Measurements from ENCODE around the gene FHIT. TPM values are rescaled to one million over a fixed set of nuclear protein-coding genes. Genes with fewer than 3 reads are reported as not detected.

The FHIT gene
- total RNA-seq, 2 donors from 2014 or later, result 6.8 to 12.3 TPM

- Mint-ChIP-seq H3K27me3 (ENCODE audit: insufficient read depth) (no peaks in the 10 kb centered on the region), H3K4me3 (no peak overlapping the region), H3K9me3 (peaks cover 11% of the 10 kb centered on the region), H3K27ac (no peak overlapping the region), H3K4me1 (no peaks in the 10 kb centered on the region), H3K36me3 (ENCODE audit: low read depth) (peaks cover 2% of the 10 kb centered on the region)
- no peak for DNase-seq
- Histone ChIP-seq H3K4me3 (ENCODE audit: low read length) (no peak overlapping the region), H3K9ac (ENCODE audit: extremely low read depth, low read length, poor library complexity, severe bottlenecking) (no peak overlapping the region), H3K36me3 (ENCODE audit: control insufficient read depth, insufficient read depth, low read length) (no peaks in the 10 kb centered on the region), H3K27me3 (ENCODE audit: control insufficient read depth, insufficient read depth, low read length, poor library complexity, severe bottlenecking) (no peaks in the 10 kb centered on the region), H3K9me3 (ENCODE audit: control insufficient read depth, low read length) (peaks cover 15% of the 10 kb centered on the region), H3K4me1 (ENCODE audit: control insufficient read depth, insufficient read depth, low read length) (no peaks in the 10 kb centered on the region), H3K27ac (ENCODE audit: low read depth, low read length) (no peak overlapping the region)
- no peak for TF ChIP-seq CTCF (conservative IDR thresholded peaks at IDR 0.05)
- 90% methylated on average over 1 of the region's 1 CpG; no CpG with 5 or more reads in 1 of the 2 experiments for WGBS, 2 experiments (ENCODE audit: insufficient coverage in 1 of 2, insufficient read length in 1 of 2)
Observed at GRCh38 chr3:60913474-60913873, 337.8 kb downstream of the FHIT start.

GRCh38 chr3:60912876-60913275 lies 338.4 kb downstream of the FHIT start:
- Mint-ChIP-seq H3K9me3 (peaks cover 11% of the 10 kb centered on the region), H3K27me3 (ENCODE audit: insufficient read depth) (no peaks in the 10 kb centered on the region), H3K27ac (no peak overlapping the region), H3K36me3 (ENCODE audit: low read depth) (peaks cover 2% of the 10 kb centered on the region), H3K4me3 (no peak overlapping the region), H3K4me1 (no peaks in the 10 kb centered on the region)
- no peak for DNase-seq
- no peak for TF ChIP-seq CTCF (conservative IDR thresholded peaks at IDR 0.05)
- no peak overlapping the region for H3K9ac ChIP-seq (ENCODE audit: extremely low read depth, low read length, poor library complexity, severe bottlenecking)
- no peak overlapping the region for H3K27ac ChIP-seq (ENCODE audit: low read depth, low read length)
- H3K4me3 ChIP-seq (ENCODE audit: low read length), result no peak overlapping the region
- no peaks in the 10 kb centered on the region for H3K36me3 ChIP-seq (ENCODE audit: control insufficient read depth, insufficient read depth, low read length)
- WGBS, 2 experiments (ENCODE audit: insufficient coverage in 1 of 2, insufficient read length in 1 of 2), result 93 to 100% methylated on average over 1 of the region's 1 CpG
- no peaks in the 10 kb centered on the region for H3K4me1 ChIP-seq (ENCODE audit: control insufficient read depth, insufficient read depth, low read length)
- peaks cover 15% of the 10 kb centered on the region for H3K9me3 ChIP-seq (ENCODE audit: control insufficient read depth, low read length)
- H3K27me3 ChIP-seq (ENCODE audit: control insufficient read depth, insufficient read depth, low read length, poor library complexity, severe bottlenecking), result no peaks in the 10 kb centered on the region

GRCh38 chr3:60912142-60912541 lies 339.1 kb downstream of the FHIT start:
- H3K4me1 ChIP-seq (ENCODE audit: control insufficient read depth, insufficient read depth, low read length), result no peaks in the 10 kb centered on the region
- 60 to 92% methylated on average over 1 to 3 of the region's 3 CpGs for WGBS, 2 experiments (ENCODE audit: insufficient coverage in 1 of 2, insufficient read length in 1 of 2)
- H3K36me3 ChIP-seq (ENCODE audit: control insufficient read depth, insufficient read depth, low read length), result no peaks in the 10 kb centered on the region
- H3K9me3 Mint-ChIP-seq, result peaks cover 11% of the 10 kb centered on the region
- no peaks in the 10 kb centered on the region for H3K27me3 ChIP-seq (ENCODE audit: control insufficient read depth, insufficient read depth, low read length, poor library complexity, severe bottlenecking)
- DNase-seq, result no peak
- no peaks in the 10 kb centered on the region for H3K4me1 Mint-ChIP-seq
- no peaks in the 10 kb centered on the region for H3K27me3 Mint-ChIP-seq (ENCODE audit: insufficient read depth)
- peaks cover 15% of the 10 kb centered on the region for H3K9me3 ChIP-seq (ENCODE audit: control insufficient read depth, low read length)
- H3K36me3 Mint-ChIP-seq (ENCODE audit: low read depth), result peaks cover 2% of the 10 kb centered on the region
- no peak overlapping the region for H3K27ac ChIP-seq (ENCODE audit: low read depth, low read length)
- H3K27ac Mint-ChIP-seq, result no peak overlapping the region
- H3K4me3 Mint-ChIP-seq, result no peak overlapping the region
- TF ChIP-seq CTCF (conservative IDR thresholded peaks at IDR 0.05), result no peak
- H3K9ac ChIP-seq (ENCODE audit: extremely low read depth, low read length, poor library complexity, severe bottlenecking), result no peak overlapping the region
- H3K4me3 ChIP-seq (ENCODE audit: low read length), result no peak overlapping the region
